IMR-90 (cell line): ENCODE measurements around the gene MLST8. TPM values are rescaled to one million over a fixed set of nuclear protein-coding genes. Genes with fewer than 3 reads are reported as not detected.

ENCODE experiments used
- ATAC-seq: fragments of 200-7000 bp; cut with Tn5 transposase; 2 replicates; pipeline ENCODE4 v1.9.1; 2020; ENCODE audit warnings: low read depth, mild to moderate bottlenecking, moderate library complexity
- BruUV-seq: library from RNA; stranded (reverse); fragments of 400-500 nt; replicated peaks from 2 replicates; lab custom pipeline; 2021; lab: Mats Ljungman, UMichigan
- CTCF ChIA-PET: fragments of 300-600 bp; formaldehyde crosslinking; extraction: SDS; loops from one replicate; lab custom pipeline; 2021; ENCODE audit warnings: antibody characterized with exemption; lab: Yijun Ruan, JAX
- POLR2A ChIA-PET: fragments of 300-600 bp; sonication (Branson Sonifier 250); formaldehyde crosslinking; loops from one replicate; lab custom pipeline; 2022; ENCODE audit warnings: antibody characterized with exemption; ENCODE audit not compliant: unreplicated experiment; lab: Charles Lee
- DNase-seq: peaks from one replicate; pipeline ENCODE4 v3.0.0; 2013
- H2AFZ ChIP-seq: replicated peaks from 2 replicates; pipeline ENCODE3; 2013; ENCODE audit warnings: low read length, mild to moderate bottlenecking; ENCODE audit not compliant: poor library complexity
- H2AK5ac ChIP-seq: 2 replicates; pipeline ENCODE4 v1.6.1; 2013; ENCODE audit warnings: low read depth, low read length, inconsistent platforms
- H2AK9ac ChIP-seq: replicated peaks from 2 replicates; pipeline ENCODE3; 2013; ENCODE audit warnings: mild to moderate bottlenecking, low read depth, low read length, moderate library complexity; ENCODE audit not compliant: poor library complexity
- H2BK120ac ChIP-seq: 2 replicates; pipeline ENCODE4 v1.6.1; 2013; ENCODE audit warnings: low read depth, low read length, inconsistent platforms
- H2BK15ac ChIP-seq: 3 replicates; pipeline ENCODE4 v1.6.1; 2013; ENCODE audit warnings: low read depth, low read length, inconsistent platforms
- H2BK20ac ChIP-seq: 2 replicates; pipeline ENCODE4 v1.6.1; 2013; ENCODE audit warnings: low read depth, mild to moderate bottlenecking, inconsistent platforms, low read length, moderate library complexity
- H2BK5ac ChIP-seq: 2 replicates; pipeline ENCODE4 v1.6.1; 2013; ENCODE audit warnings: mild to moderate bottlenecking, low read depth, low read length, inconsistent platforms; ENCODE audit not compliant: poor library complexity, severe bottlenecking
- H3K14ac ChIP-seq: replicated peaks from 2 replicates; pipeline ENCODE4 v1.6.1; 2013; ENCODE audit warnings: low read depth, low read length, inconsistent platforms
- H3K18ac ChIP-seq: 2 replicates; pipeline ENCODE4 v1.6.1; 2013; ENCODE audit warnings: low read depth, low read length, control low read depth
- H3K23ac ChIP-seq: 2 replicates; pipeline ENCODE4 v1.6.1; 2013; ENCODE audit warnings: low read depth, low read length, inconsistent platforms
- H3K27ac ChIP-seq: 2 replicates; pipeline ENCODE4 v1.5.1; 2013; ENCODE audit warnings: mild to moderate bottlenecking, control low read depth, low read length; ENCODE audit not compliant: insufficient read depth
- H3K27me3 ChIP-seq: 2 replicates; pipeline ENCODE4 v1.6.1; 2013; ENCODE audit warnings: low read length; ENCODE audit not compliant: control insufficient read depth, insufficient read depth
- H3K36me3 ChIP-seq: 2 replicates; pipeline ENCODE4 v1.6.1; 2013; ENCODE audit warnings: low read length, mixed read lengths; ENCODE audit not compliant: control insufficient read depth, insufficient read depth
- H3K4ac ChIP-seq: 2 replicates; pipeline ENCODE4 v1.6.1; 2013; ENCODE audit warnings: low read depth, low read length, inconsistent platforms
- H3K4me1 ChIP-seq: 2 replicates; pipeline ENCODE4 v1.6.1; 2013; ENCODE audit warnings: low read length, mixed read lengths; ENCODE audit not compliant: control insufficient read depth, insufficient read depth
- H3K4me2 ChIP-seq: 2 replicates; pipeline ENCODE4 v1.6.1; 2013; ENCODE audit warnings: low read depth, mild to moderate bottlenecking, control low read depth, low read length, moderate library complexity
- H3K4me3 ChIP-seq: 2 replicates; pipeline ENCODE4 v1.5.1; 2013; ENCODE audit warnings: low read depth, mild to moderate bottlenecking, control low read depth, low read length, moderate library complexity; ENCODE audit not compliant: insufficient read depth
- H3K56ac ChIP-seq: 2 replicates; pipeline ENCODE4 v1.6.1; 2013; ENCODE audit warnings: low read length, inconsistent platforms; ENCODE audit not compliant: insufficient read depth; ENCODE audit errors: extremely low read depth
- H3K79me1 ChIP-seq, 2 experiments: 2 replicates each; pipeline ENCODE4 v1.6.1; 2013; ENCODE audit warnings: low read length in 2 of 2, inconsistent platforms in 1 of 2, low read depth in 1 of 2
- H3K9ac ChIP-seq: 2 replicates; pipeline ENCODE4 v1.6.1; 2013; ENCODE audit warnings: low read depth, low read length, control low read depth
- H3K9me1 ChIP-seq: 2 replicates; pipeline ENCODE4 v1.6.1; 2013; ENCODE audit warnings: low read length, inconsistent platforms; ENCODE audit not compliant: insufficient read depth
- H3K9me3 ChIP-seq: 2 replicates; pipeline ENCODE4 v1.6.1; 2013; ENCODE audit warnings: low read length; ENCODE audit not compliant: control insufficient read depth, insufficient read depth
- H4K20me1 ChIP-seq: 2 replicates; pipeline ENCODE4 v1.6.1; 2013; ENCODE audit warnings: low read length, inconsistent platforms; ENCODE audit not compliant: insufficient read depth
- H4K5ac ChIP-seq: 2 replicates; pipeline ENCODE4 v1.6.1; 2013; ENCODE audit warnings: mild to moderate bottlenecking, low read depth, low read length, control low read depth
- H4K8ac ChIP-seq, 2 experiments: 2 replicates each; pipeline ENCODE4 v1.6.1; 2013; ENCODE audit warnings: low read depth in 2 of 2, low read length in 2 of 2, control low read depth in 1 of 2, inconsistent platforms in 1 of 2
- H4K91ac ChIP-seq: 2 replicates; pipeline ENCODE4 v1.6.1; 2013; ENCODE audit warnings: low read depth, low read length, inconsistent platforms; ENCODE audit not compliant: insufficient read depth
- CEBPB ChIP-seq: IDR thresholded peaks from 2 replicates; pipeline ENCODE4 v1.6.1; 2012; ENCODE audit warnings: low read depth, low read length, improper control_type of control experiment
- CHD1 ChIP-seq: IDR thresholded peaks from 2 replicates; pipeline ENCODE4 v1.6.1; 2012; ENCODE audit warnings: low read depth, low read length, improper control_type of control experiment
- ELK1 ChIP-seq: fragments of 150-350 bp; IDR thresholded peaks from 2 replicates; pipeline ENCODE4 v1.6.1; 2016; ENCODE audit warnings: low read depth, mild to moderate bottlenecking, low read length, moderate library complexity, borderline replicate concordance
- MAZ ChIP-seq: IDR thresholded peaks from 2 replicates; pipeline ENCODE4 v1.6.1; 2012; ENCODE audit warnings: low read depth, mild to moderate bottlenecking, low read length, improper control_type of control experiment, moderate library complexity, borderline replicate concordance
- POLR2A ChIP-seq: IDR thresholded peaks from 2 replicates; pipeline ENCODE4 v1.6.1; 2012; ENCODE audit warnings: mild to moderate bottlenecking, low read depth, low read length
- RCOR1 ChIP-seq: IDR thresholded peaks from 2 replicates; pipeline ENCODE4 v1.6.1; 2012; ENCODE audit warnings: mild to moderate bottlenecking, low read length, improper control_type of control experiment; ENCODE audit not compliant: insufficient replicate concordance
- SMC3 ChIP-seq: fragments of 150-350 bp; IDR thresholded peaks from 2 replicates; pipeline ENCODE4 v1.6.1; 2016; ENCODE audit warnings: low read depth, mild to moderate bottlenecking, antibody characterized with exemption, low read length, moderate library complexity
- WGBS, 2 experiments: methylation state at CpG; one replicate each; pipeline versions ENCODE4 v1.1.5 to v1.1.7; 2013; ENCODE audit warnings: missing lambda C conversion rate in 2 of 2; ENCODE audit not compliant: insufficient read length in 1 of 2; ENCODE audit errors: extremely low coverage in 2 of 2; 5-methylcytosine and 5-hydroxymethylcytosine counted together
- dilution Hi-C: fragments of 300-500 bp; cut with HindIII; formaldehyde crosslinking; loops from one replicate; pipeline ENCODE4 v1.14.3; 2018; ENCODE audit warnings: low sequenced_read_pairs; ENCODE audit not compliant: unreplicated experiment
- in situ Hi-C: fragments of 300-500 bp; cut with MboI; formaldehyde crosslinking; loops from 3 replicates; pipeline ENCODE4 v1.14.3; 2019; ENCODE audit warnings: low sequenced_read_pairs, inconsistent platforms, mixed read lengths
- intact Hi-C: fragments of 100-400 bp; cut with micrococcal nuclease; formaldehyde crosslinking; loops from 2 replicates; pipeline ENCODE4 v1.10.0; 2022
- polyA plus RNA-seq, 3 experiments: library from polyadenylated mRNA; depleted of rRNA; stranded (reverse); fragments of >200 nt; gene quantifications; 2 replicates each; pipeline ENCODE4 v1.2.3, GENCODE V29; 2012; ENCODE audit warnings: low replicate concordance in 1 of 3
- total RNA-seq: library from RNA; depleted of rRNA; stranded (reverse); fragments of >200 nt; gene quantifications from 2 replicates; pipeline ENCODE4 v1.2.3, GENCODE V29; 2012
- TF ChIP-seq, protein P1 (sequence below): conservative IDR thresholded peaks from 2 replicates; pipeline ENCODE4 v1.5.1; 2012; ENCODE audit warnings: mild to moderate bottlenecking, low read depth, low read length, improper control_type of control experiment

The MLST8 gene
- total and polyA plus RNA-seq, 2 of the 4 experiments (the other 2 are of a cell fraction), result 34.4 to 93.7 TPM

GRCh38 chr16:2257726-2258125, 52.5 kb downstream of the MLST8 start:
- Histone ChIP-seq H2AFZ (no peak overlapping the region), H3K9ac (no peak overlapping the region), H2AK5ac (no peak overlapping the region), H3K4me1 (no peaks in the 10 kb centered on the region), H3K27ac (no peak overlapping the region), H3K14ac (no peak overlapping the region), H4K20me1 (peaks cover 28% of the 10 kb centered on the region), H2BK5ac (no peak overlapping the region), H3K9me3 (no peaks in the 10 kb centered on the region), H3K9me1 (no peaks in the 10 kb centered on the region), H3K23ac (no peak overlapping the region), H2BK20ac (no peak overlapping the region), H2AK9ac (no peak overlapping the region), H3K56ac (no peak overlapping the region), H3K27me3 (no peaks in the 10 kb centered on the region), H3K36me3 (peaks cover 60% of the 10 kb centered on the region), H3K18ac (no peak overlapping the region), H2BK120ac (no peak overlapping the region), H2BK15ac (no peak overlapping the region), H3K79me1 (peaks cover 27 to 45% of the 10 kb centered on the region in 2 experiments), H4K91ac (no peak overlapping the region), H3K4me2 (no peak overlapping the region), H4K8ac (no peak overlapping the region), H3K4me3 (no peak overlapping the region), H4K5ac (no peak overlapping the region), H3K4ac (no peak overlapping the region)
- ChIA-PET POLR2A (no interaction called here), CTCF (no interaction called here)
- in situ Hi-C loops (loop anchor here (10.0 kb wide), 1 partner anchor 247 kb away; no protein-coding TSS in a partner anchor), intact Hi-C loops (no loop called here), dilution Hi-C loops (no loop called here)
- no TSS peak for BruUV-seq
- DNase-seq (no peak), ATAC-seq (no peak)
- TF ChIP-seq RCOR1 (no peak), CEBPB (no peak), MAZ (no peak), POLR2A (no peak), CHD1 (no peak), ELK1 (no peak), SMC3 (no peak)
- TF ChIP-seq, protein P1, sequence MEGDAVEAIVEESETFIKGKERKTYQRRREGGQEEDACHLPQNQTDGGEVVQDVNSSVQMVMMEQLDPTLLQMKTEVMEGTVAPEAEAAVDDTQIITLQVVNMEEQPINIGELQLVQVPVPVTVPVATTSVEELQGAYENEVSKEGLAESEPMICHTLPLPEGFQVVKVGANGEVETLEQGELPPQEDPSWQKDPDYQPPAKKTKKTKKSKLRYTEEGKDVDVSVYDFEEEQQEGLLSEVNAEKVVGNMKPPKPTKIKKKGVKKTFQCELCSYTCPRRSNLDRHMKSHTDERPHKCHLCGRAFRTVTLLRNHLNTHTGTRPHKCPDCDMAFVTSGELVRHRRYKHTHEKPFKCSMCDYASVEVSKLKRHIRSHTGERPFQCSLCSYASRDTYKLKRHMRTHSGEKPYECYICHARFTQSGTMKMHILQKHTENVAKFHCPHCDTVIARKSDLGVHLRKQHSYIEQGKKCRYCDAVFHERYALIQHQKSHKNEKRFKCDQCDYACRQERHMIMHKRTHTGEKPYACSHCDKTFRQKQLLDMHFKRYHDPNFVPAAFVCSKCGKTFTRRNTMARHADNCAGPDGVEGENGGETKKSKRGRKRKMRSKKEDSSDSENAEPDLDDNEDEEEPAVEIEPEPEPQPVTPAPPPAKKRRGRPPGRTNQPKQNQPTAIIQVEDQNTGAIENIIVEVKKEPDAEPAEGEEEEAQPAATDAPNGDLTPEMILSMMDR, result no peak
- 100% methylated on average over 3 of the region's 6 CpGs; no CpG with 5 or more reads in 1 of the 2 experiments for WGBS, 2 experiments
